Kidney (tissue), 14 donors: ENCODE results near the gene POLR2L. TPM values are rescaled to one million over a fixed set of nuclear protein-coding genes. Genes with fewer than 3 reads are reported as not detected.

ENCODE experiments used
- DNase-seq, 5 donors: peaks; one replicate each; pipeline ENCODE4 v3.0.0-alpha.2; 2013 to 2020
- FAIRE-seq: peaks from 2 replicates; lab custom pipeline; 2012; peaks lifted over from hg19 to GRCh38; lab: Jason Lieb, UNC
- H3K27ac ChIP-seq, 2 donors: one replicate each; pipeline ENCODE4 v1.7.0; 2013; ENCODE audit warnings: low read depth in 2 of 2, low read length in 2 of 2, inconsistent platforms in 1 of 2
- H3K27me3 ChIP-seq: one replicate; pipeline ENCODE4 v1.7.1; 2013; ENCODE audit warnings: low read length, inconsistent platforms; ENCODE audit not compliant: control insufficient read depth, insufficient read depth
- H3K36me3 ChIP-seq, 3 donors: one replicate each; pipeline versions ENCODE4 v1.7.0 to v1.7.1; 2013; ENCODE audit warnings: low read length in 3 of 3, control low read depth in 1 of 3, inconsistent platforms in 1 of 3; ENCODE audit not compliant: insufficient read depth in 3 of 3, control insufficient read depth in 2 of 3
- H3K4me1 ChIP-seq, 3 donors: one replicate each; pipeline versions ENCODE4 v1.7.0 to v1.7.1; 2013; ENCODE audit warnings: low read length in 3 of 3, inconsistent platforms in 1 of 3, low read depth in 1 of 3; ENCODE audit not compliant: control insufficient read depth in 2 of 3, insufficient read depth in 2 of 3
- H3K4me3 ChIP-seq, 3 donors: one replicate each; pipeline versions ENCODE4 v1.7.0 to v1.8.1; 2013; ENCODE audit warnings: low read length in 3 of 3, control low read depth in 1 of 3, inconsistent platforms in 1 of 3
- H3K9ac ChIP-seq, 3 donors: one replicate each; pipeline versions ENCODE4 v1.7.0 to v1.7.1; 2013; ENCODE audit warnings: low read length in 3 of 3, control low read depth in 1 of 3, inconsistent platforms in 1 of 3
- H3K9me3 ChIP-seq, 3 donors: one replicate each; pipeline versions ENCODE4 v1.7.0 to v1.7.1; 2013; ENCODE audit warnings: low read length in 3 of 3, control low read depth in 1 of 3, inconsistent platforms in 1 of 3; ENCODE audit not compliant: control insufficient read depth in 2 of 3, insufficient read depth in 1 of 3
- intact Hi-C: fragments of 100-400 bp; cut with DNase I; formaldehyde crosslinking; loops from one replicate; pipeline ENCODE4 v1.11.1; 2022
- polyA plus RNA-seq: library from polyadenylated mRNA; stranded (reverse); fragments of 350-450 nt; fragmentation: Illumina TruSeq; extraction: RNeasy Lipid Tissue Mini Kit (QIAGEN cat#74804); gene quantifications from one replicate; pipeline ENCODE4 v1.2.3, GENCODE V29; 2014; ENCODE audit warnings: low read depth, low replicate concordance; ENCODE audit not compliant: insufficient read depth
- total RNA-seq: library from RNA; stranded (reverse); fragmentation: NEBNext Ultra II Directional; extraction: Animal tissue kit (Norgen Biotek cat#: 25700); gene quantifications from one replicate; pipeline ENCODE4 v1.2.1, GENCODE V29; 2021
- TF ChIP-seq, protein P1 (sequence below): IDR thresholded peaks from 3 replicates; pipeline ENCODE4 v1.5.1; 2012; ENCODE audit warnings: mild to moderate bottlenecking, moderate library complexity, borderline replicate concordance; ENCODE audit not compliant: insufficient read depth; ENCODE audit errors: extremely low read depth
- donor health status: control.
- donor health status: control.
- donor health status: control.
- donor health status: control.
- donor health status: control.
- donor health status: DM: yes; HTN: yes; CAD: no.
- donor health status: Normal renal cell carcinoma (clear cell type).

The POLR2L gene
- total and polyA plus RNA-seq, 2 donors from 2014 or later: 107 to 376 TPM

DNA sequence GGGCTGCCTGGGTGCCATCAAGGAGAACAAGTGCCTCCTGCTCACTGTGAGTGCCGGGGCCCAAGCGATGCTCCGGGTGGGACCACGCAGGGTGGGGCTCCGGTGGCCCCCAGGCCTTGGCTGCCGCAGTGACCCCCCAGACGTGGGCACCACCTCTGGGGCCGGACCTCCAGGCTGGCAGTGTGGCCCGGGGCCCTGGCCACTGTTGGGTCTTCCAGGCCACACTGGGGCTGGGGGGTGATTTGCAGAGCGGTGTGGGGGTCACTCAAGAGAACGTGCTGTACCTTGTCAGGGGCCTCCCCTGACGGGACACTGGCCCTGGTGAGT is 20.3 kb upstream of the POLR2L start:
- intact Hi-C loops: no loop called here
- no peak overlapping the region for H3K4me3 ChIP-seq
- no peaks in the 10 kb centered on the region for H3K27me3 ChIP-seq
- TF ChIP-seq, protein P1, sequence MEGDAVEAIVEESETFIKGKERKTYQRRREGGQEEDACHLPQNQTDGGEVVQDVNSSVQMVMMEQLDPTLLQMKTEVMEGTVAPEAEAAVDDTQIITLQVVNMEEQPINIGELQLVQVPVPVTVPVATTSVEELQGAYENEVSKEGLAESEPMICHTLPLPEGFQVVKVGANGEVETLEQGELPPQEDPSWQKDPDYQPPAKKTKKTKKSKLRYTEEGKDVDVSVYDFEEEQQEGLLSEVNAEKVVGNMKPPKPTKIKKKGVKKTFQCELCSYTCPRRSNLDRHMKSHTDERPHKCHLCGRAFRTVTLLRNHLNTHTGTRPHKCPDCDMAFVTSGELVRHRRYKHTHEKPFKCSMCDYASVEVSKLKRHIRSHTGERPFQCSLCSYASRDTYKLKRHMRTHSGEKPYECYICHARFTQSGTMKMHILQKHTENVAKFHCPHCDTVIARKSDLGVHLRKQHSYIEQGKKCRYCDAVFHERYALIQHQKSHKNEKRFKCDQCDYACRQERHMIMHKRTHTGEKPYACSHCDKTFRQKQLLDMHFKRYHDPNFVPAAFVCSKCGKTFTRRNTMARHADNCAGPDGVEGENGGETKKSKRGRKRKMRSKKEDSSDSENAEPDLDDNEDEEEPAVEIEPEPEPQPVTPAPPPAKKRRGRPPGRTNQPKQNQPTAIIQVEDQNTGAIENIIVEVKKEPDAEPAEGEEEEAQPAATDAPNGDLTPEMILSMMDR: no peak
- H3K4me1 ChIP-seq: peaks cover 0 to 32% (median 13%) of the 10 kb centered on the region in 3 donors
- no peak for FAIRE-seq
- no peak overlapping the region for H3K9ac ChIP-seq
- H3K36me3 ChIP-seq: no peaks in the 10 kb centered on the region
- DNase-seq: no peak
- H3K9me3 ChIP-seq: no peaks in the 10 kb centered on the region
- H3K27ac ChIP-seq: peak overlapping the region; percentile 4 to 60

DNA sequence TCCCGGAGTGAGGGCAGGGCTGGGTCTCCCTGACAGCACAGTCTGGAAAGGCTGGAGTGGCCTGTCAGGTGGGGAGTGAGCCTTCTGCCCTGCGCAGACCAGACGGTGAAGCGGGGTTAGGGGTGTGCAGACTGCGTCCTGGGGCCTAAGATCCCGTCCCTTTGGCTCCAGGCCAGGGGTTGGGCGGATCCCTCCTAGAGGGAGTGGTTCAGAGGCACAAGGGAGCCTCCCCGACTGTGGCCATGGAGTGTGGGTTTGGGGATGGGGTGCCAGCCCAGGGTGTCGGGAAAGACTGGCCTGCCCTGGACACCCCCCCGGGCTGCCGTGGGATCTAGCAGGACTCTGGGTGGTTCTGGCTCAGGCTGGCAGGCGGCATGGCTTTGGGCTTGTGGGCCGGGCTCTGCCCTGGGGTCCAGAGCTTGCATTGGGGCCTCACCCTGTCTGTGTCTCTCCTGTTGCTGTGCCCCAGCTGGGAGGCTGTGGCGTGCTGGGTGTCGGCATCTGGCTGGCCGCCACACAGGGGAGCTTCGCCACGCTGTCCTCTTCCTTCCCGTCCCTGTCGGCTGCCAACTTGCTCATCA is 19.8 kb upstream of the POLR2L start:
- intact Hi-C loops: no loop called here
- DNase-seq (peak in 3 of 5 donors; percentile 58 to 84 (median 75)), FAIRE-seq (no peak)
- H3K4me1 ChIP-seq: peaks cover 0 to 32% (median 13%) of the 10 kb centered on the region in 3 donors
- H3K36me3 ChIP-seq: no peaks in the 10 kb centered on the region
- peak overlapping the region; percentile 4 to 60 for H3K27ac ChIP-seq
- TF ChIP-seq, protein P1: no peak
- H3K9me3 ChIP-seq: no peaks in the 10 kb centered on the region
- H3K27me3 ChIP-seq: no peaks in the 10 kb centered on the region
- H3K9ac ChIP-seq: no peak overlapping the region
- H3K4me3 ChIP-seq: no peak overlapping the region

DNA sequence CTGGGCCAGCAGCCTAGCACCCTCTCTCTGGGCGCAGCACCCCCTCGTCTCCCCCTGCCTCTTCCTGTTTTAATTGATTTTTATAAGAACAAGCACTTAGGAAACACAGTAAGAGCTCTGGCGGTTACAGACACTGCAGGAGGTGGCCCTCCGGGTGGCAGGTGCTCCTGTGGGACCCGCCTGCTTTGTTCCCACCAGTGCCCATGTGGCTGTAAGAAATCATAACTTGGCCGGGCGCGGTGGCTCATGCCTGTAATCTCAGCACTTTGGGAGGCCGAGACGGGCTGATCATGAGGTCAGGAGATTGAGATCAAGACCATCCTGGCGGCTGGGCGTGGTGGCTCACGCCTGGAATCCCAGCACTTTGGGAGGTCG is 18.8 kb upstream of the POLR2L start:
- no peak for DNase-seq
- intact Hi-C loops: no loop called here

More for the DNA sequence above, 18.8 kb upstream of the POLR2L start:
- Histone ChIP-seq H3K9me3 (no peaks in the 10 kb centered on the region), H3K36me3 (no peaks in the 10 kb centered on the region), H3K9ac (no peak overlapping the region), H3K4me3 (no peak overlapping the region), H3K27ac (no peak overlapping the region), H3K27me3 (no peaks in the 10 kb centered on the region), H3K4me1 (peaks cover 0 to 32% (median 13%) of the 10 kb centered on the region in 3 donors)
- TF ChIP-seq, protein P1: no peak
- no peak for FAIRE-seq
